Smooth muscle cell (in vitro differentiated cells): ENCODE measurements around the gene ETV6. TPM values are rescaled to one million over a fixed set of nuclear protein-coding genes. Genes with fewer than 3 reads are reported as not detected.
A peak's percentile ranks its signal among the peaks of the same experiment; 100 is the strongest.

ENCODE experiments used
- DNase-seq: peaks from one replicate; lab custom pipeline; 2025; ENCODE audit not compliant: unreplicated experiment; lab: John Stamatoyannopoulos, UW
- H2AFZ ChIP-seq: fragments of 200-600 bp; sonication (generic); 2 replicates; pipeline ENCODE4 v1.6.0; 2016; ENCODE audit warnings: antibody characterized with exemption, low read depth, mild to moderate bottlenecking
- H3F3A ChIP-seq: fragments of 200-600 bp; sonication (generic); 2 replicates; pipeline ENCODE4 v1.6.0; 2017; ENCODE audit warnings: antibody characterized with exemption, low read depth
- H3K27ac ChIP-seq: fragments of 200-600 bp; sonication (generic); 2 replicates; pipeline ENCODE4 v1.5.1; 2016; ENCODE audit warnings: low read depth, mild to moderate bottlenecking
- H3K27me3 ChIP-seq: fragments of 200-600 bp; sonication (generic); 2 replicates; pipeline ENCODE4 v1.6.1; 2016; ENCODE audit warnings: low read depth, mild to moderate bottlenecking
- H3K36me3 ChIP-seq: fragments of 200-600 bp; sonication (generic); 2 replicates; pipeline ENCODE4 v1.5.1; 2016; ENCODE audit warnings: low read depth
- H3K4me1 ChIP-seq: fragments of 200-600 bp; sonication (generic); 2 replicates; pipeline ENCODE4 v1.5.1; 2016; ENCODE audit warnings: low read depth
- H3K4me2 ChIP-seq: fragments of 200-600 bp; sonication (generic); 2 replicates; pipeline ENCODE4 v1.6.0; 2016; ENCODE audit warnings: mild to moderate bottlenecking
- H3K4me3 ChIP-seq: fragments of 200-600 bp; sonication (generic); 2 replicates; pipeline ENCODE4 v1.5.1; 2016; ENCODE audit warnings: mild to moderate bottlenecking
- H3K79me2 ChIP-seq: fragments of 200-600 bp; sonication (generic); 2 replicates; pipeline ENCODE4 v1.6.0; 2016; ENCODE audit warnings: low read depth, mild to moderate bottlenecking
- H3K9ac ChIP-seq: fragments of 200-600 bp; sonication (generic); 2 replicates; pipeline ENCODE4 v1.6.0; 2016; ENCODE audit warnings: low read depth
- H3K9me3 ChIP-seq: fragments of 200-600 bp; sonication (generic); replicated peaks from 2 replicates; pipeline ENCODE4 v1.5.1; 2016; ENCODE audit warnings: low read depth
- H4K20me1 ChIP-seq: fragments of 200-600 bp; sonication (generic); 2 replicates; pipeline ENCODE4 v1.6.0; 2016; ENCODE audit warnings: low read depth
- CTCF ChIP-seq: fragments of 200-600 bp; sonication (generic); IDR thresholded peaks from 2 replicates; pipeline ENCODE4 v1.5.1; 2017; ENCODE audit warnings: borderline replicate concordance, mild to moderate bottlenecking, antibody characterized with exemption; ENCODE audit not compliant: insufficient read depth, poor library complexity, severe bottlenecking
- WGBS: methylation state at CpG from one replicate; pipeline ENCODE4 v1.1.7; 2016; ENCODE audit warnings: low lambda C conversion rate; 5-methylcytosine and 5-hydroxymethylcytosine counted together
- polyA plus RNA-seq: library from polyadenylated mRNA; unstranded; fragments of >200 nt; fragmentation: Nextera tagmentation; extraction: Ambion mirVana; gene quantifications from 2 replicates; pipeline ENCODE4 v1.2.1, GENCODE V29; 2016
- total RNA-seq: library from RNA; depleted of rRNA; stranded (reverse); fragments of >200 nt; gene quantifications from 2 replicates; pipeline ENCODE4 v1.2.3, GENCODE V29; 2014

Gene ETV6
- total and polyA plus RNA-seq, 2 experiments from 2014 or later: 11.5 to 23.8 TPM

- peak overlapping the region; percentile 32 for H3K4me2 ChIP-seq
- H3K9me3 ChIP-seq: no peaks in the 10 kb centered on the region
- 98% methylated on average over 6 of the region's 6 CpGs for WGBS
- H2AFZ ChIP-seq: no peak overlapping the region
- H3K9ac ChIP-seq: no peak overlapping the region
- DNase-seq: no peak
- H4K20me1 ChIP-seq: no peaks in the 10 kb centered on the region
- peaks cover 33% of the 10 kb centered on the region for H3F3A ChIP-seq
- H3K27ac ChIP-seq: peak overlapping the region; percentile 71
- TF ChIP-seq CTCF: no peak
- no peaks in the 10 kb centered on the region for H3K36me3 ChIP-seq
- peaks cover 36% of the 10 kb centered on the region for H3K4me1 ChIP-seq
- peaks cover 53% of the 10 kb centered on the region for H3K79me2 ChIP-seq
- no peak overlapping the region for H3K4me3 ChIP-seq
- no peaks in the 10 kb centered on the region for H3K27me3 ChIP-seq
Measured at GRCh38 chr12:11756523-11756922, 107.0 kb downstream of the ETV6 start.

GRCh38 chr12:11757095-11757494 is 107.6 kb downstream of the ETV6 start:
- WGBS: 80% methylated on average over 7 of the region's 7 CpGs
- DNase-seq: no peak
- no peak overlapping the region for H3K4me3 ChIP-seq
- H3K4me2 ChIP-seq: no peak overlapping the region
- no peaks in the 10 kb centered on the region for H3K36me3 ChIP-seq
- H3F3A ChIP-seq: peaks cover 33% of the 10 kb centered on the region
- no peaks in the 10 kb centered on the region for H3K27me3 ChIP-seq
- H3K4me1 ChIP-seq: peaks cover 36% of the 10 kb centered on the region
- no peaks in the 10 kb centered on the region for H4K20me1 ChIP-seq
- no peak overlapping the region for H3K9ac ChIP-seq
- no peaks in the 10 kb centered on the region for H3K9me3 ChIP-seq
- H3K79me2 ChIP-seq: peaks cover 47% of the 10 kb centered on the region
- no peak for TF ChIP-seq CTCF
- H3K27ac ChIP-seq: no peak overlapping the region
- H2AFZ ChIP-seq: no peak overlapping the region

- DNase-seq: no peak
- Histone ChIP-seq H3K27me3 (no peaks in the 10 kb centered on the region), H4K20me1 (no peaks in the 10 kb centered on the region), H3K27ac (peak overlapping the region; percentile 85), H3K79me2 (peaks cover 43% of the 10 kb centered on the region), H2AFZ (no peak overlapping the region), H3K4me2 (peak overlapping the region; percentile 45), H3K9ac (no peak overlapping the region), H3K4me3 (no peak overlapping the region), H3K9me3 (no peaks in the 10 kb centered on the region), H3K4me1 (peaks cover 36% of the 10 kb centered on the region), H3F3A (peaks cover 33% of the 10 kb centered on the region), H3K36me3 (no peaks in the 10 kb centered on the region)
- TF ChIP-seq CTCF: no peak
- WGBS: 98% methylated on average over 6 of the region's 6 CpGs
Measured at GRCh38 chr12:11757531-11757930, 108.1 kb downstream of the ETV6 start.

- no peak for DNase-seq
- H3F3A ChIP-seq: peaks cover 35% of the 10 kb centered on the region
- H4K20me1 ChIP-seq: no peaks in the 10 kb centered on the region
- TF ChIP-seq CTCF: no peak
- no peaks in the 10 kb centered on the region for H3K27me3 ChIP-seq
- H3K4me1 ChIP-seq: peaks cover 41% of the 10 kb centered on the region
- H3K4me2 ChIP-seq: peak overlapping the region; percentile 45
- 87% methylated on average over 4 of the region's 4 CpGs for WGBS
- H2AFZ ChIP-seq: no peak overlapping the region
- H3K9me3 ChIP-seq: no peaks in the 10 kb centered on the region
- H3K9ac ChIP-seq: peak overlapping the region; percentile 37
- H3K36me3 ChIP-seq: no peaks in the 10 kb centered on the region
- H3K79me2 ChIP-seq: peaks cover 40% of the 10 kb centered on the region
- H3K27ac ChIP-seq: peak overlapping the region; percentile 85
- no peak overlapping the region for H3K4me3 ChIP-seq
Measured at GRCh38 chr12:11758087-11758486, 108.6 kb downstream of the ETV6 start.
